Suprapubic skin (tissue), 4 donors: ENCODE measurements around the gene SEMA3G. TPM values are rescaled to one million over a fixed set of nuclear protein-coding genes. Genes with fewer than 3 reads are reported as not detected.
A peak's percentile ranks its signal among the peaks of the same experiment; 100 is the strongest.

Source experiments
- DNase-seq, 2 donors: peaks; one replicate each; pipeline ENCODE4 v3.0.0-alpha.2; 2019; ENCODE audit warnings: low spot score in 2 of 2
- H3K27ac ChIP-seq: fragments of 200-600 bp; sonication (generic); one replicate; pipeline ENCODE4 v1.5.1; 2019
- H3K27me3 ChIP-seq: fragments of 200-600 bp; sonication (generic); one replicate; pipeline ENCODE4 v1.5.1; 2019
- H3K36me3 ChIP-seq: fragments of 200-600 bp; sonication (generic); one replicate; pipeline ENCODE4 v1.5.1; 2019
- H3K4me1 ChIP-seq: fragments of 200-600 bp; sonication (generic); one replicate; pipeline ENCODE4 v1.5.1; 2019
- H3K4me3 ChIP-seq: fragments of 200-600 bp; sonication (generic); one replicate; pipeline ENCODE4 v1.5.1; 2019; ENCODE audit warnings: mild to moderate bottlenecking
- H3K9me3 ChIP-seq: fragments of 200-600 bp; sonication (generic); one replicate; pipeline ENCODE4 v1.5.1; 2019
- CTCF ChIP-seq, 2 donors: fragments of 200-600 bp in 1 of 2; fragments of 450-650 bp in 1 of 2; sonication (generic) in 1 of 2; IDR thresholded peaks; one replicate each; pipeline ENCODE4 v1.5.1; 2016 to 2019; ENCODE audit warnings: antibody characterized with exemption in 2 of 2, mild to moderate bottlenecking in 1 of 2, moderate library complexity in 1 of 2
- EP300 ChIP-seq: sonication (generic); formaldehyde crosslinking; IDR thresholded peaks from one replicate; pipeline ENCODE4 v1.6.1; 2017; ENCODE audit warnings: antibody characterized with exemption
- POLR2A ChIP-seq, 2 donors: fragments of 450-650 bp; IDR thresholded peaks; one replicate each; pipeline ENCODE4 v1.6.1; 2017; ENCODE audit warnings: antibody characterized with exemption in 2 of 2, mild to moderate bottlenecking in 2 of 2, moderate library complexity in 2 of 2
- POLR2AphosphoS5 ChIP-seq, 3 donors: sonication (generic); formaldehyde crosslinking; IDR thresholded peaks; one replicate each; pipeline ENCODE4 v1.6.1; 2017; ENCODE audit warnings: antibody characterized with exemption in 3 of 3
- WGBS: methylation state at CpG from one replicate; pipeline ENCODE4 v1.1.5; 2018; 5-methylcytosine and 5-hydroxymethylcytosine counted together
- total RNA-seq, 4 donors: library from RNA; depleted of rRNA; stranded (reverse); fragments of >200 nt; gene quantifications; one replicate each; pipeline ENCODE4 v1.1.0, GENCODE V29; 2016

SEMA3G gene
- total RNA-seq, 4 donors from 2014 or later: 14.4 to 44.0 (median 26.5) TPM

- H3K27ac ChIP-seq: peak overlapping the region; percentile 90
- no peaks in the 10 kb centered on the region for H3K27me3 ChIP-seq
- peak overlapping the region; percentile 28 for H3K4me3 ChIP-seq
- H3K9me3 ChIP-seq: no peaks in the 10 kb centered on the region
- peaks cover 83% of the 10 kb centered on the region for H3K4me1 ChIP-seq
- H3K36me3 ChIP-seq: peaks cover 60% of the 10 kb centered on the region
- TF ChIP-seq POLR2A (IDR thresholded peaks at IDR 0.05): no peak
- TF ChIP-seq CTCF (IDR thresholded peaks at IDR 0.05): no peak
- TF ChIP-seq POLR2AphosphoS5 (IDR thresholded peaks at IDR 0.05): no peak
- TF ChIP-seq EP300: no peak
- peak in 1 of 2 donors; percentile 67 for DNase-seq
- 88% methylated on average over 15 of the region's 20 CpGs for WGBS
Measured at GRCh38 chr3:52406791-52407510, 38.0 kb downstream of the SEMA3G start.

DNA sequence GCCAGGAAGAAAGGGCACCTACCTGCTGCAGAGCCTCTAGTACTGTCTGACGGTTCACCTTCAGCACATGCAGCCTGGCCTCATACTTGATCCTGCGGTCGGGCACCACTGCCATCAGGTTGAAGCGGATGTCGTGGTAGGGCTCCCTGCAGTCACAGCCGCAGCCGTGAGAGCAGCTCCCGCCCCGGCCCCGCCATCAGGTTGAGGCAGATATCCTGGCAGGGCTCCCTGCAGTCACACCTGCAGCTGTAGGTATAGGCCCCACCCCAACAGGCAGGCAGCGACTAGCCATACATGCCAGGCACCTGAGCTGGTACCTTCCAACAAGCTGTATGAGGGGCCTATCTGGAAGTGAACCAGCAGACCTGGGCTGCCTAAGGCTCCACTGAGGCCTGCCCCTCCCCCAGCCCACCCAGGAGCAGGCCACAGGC lies 38.7 kb downstream of the SEMA3G start:
- H3K4me3 ChIP-seq: peak overlapping the region; percentile 28
- TF ChIP-seq EP300 (no peak), POLR2AphosphoS5 (IDR thresholded peaks at IDR 0.05) (peak in 2 of 3 donors; percentile 22 to 36)
- H3K27me3 ChIP-seq: no peaks in the 10 kb centered on the region
- peaks cover 83% of the 10 kb centered on the region for H3K4me1 ChIP-seq
- H3K9me3 ChIP-seq: no peaks in the 10 kb centered on the region
- H3K36me3 ChIP-seq: peaks cover 67% of the 10 kb centered on the region
- DNase-seq: peak in 1 of 2 donors; percentile 85
- peak overlapping the region; percentile 90 for H3K27ac ChIP-seq
- 67% methylated on average over 1 of the region's 11 CpGs for WGBS

- peak overlapping the region; percentile 90 for H3K27ac ChIP-seq
- 52% methylated on average over 4 of the region's 4 CpGs for WGBS
- DNase-seq: peak in 1 of 2 donors; percentile 57
- no peaks in the 10 kb centered on the region for H3K27me3 ChIP-seq
- TF ChIP-seq EP300: no peak
- TF ChIP-seq POLR2AphosphoS5 (IDR thresholded peaks at IDR 0.05): no peak
- TF ChIP-seq POLR2A (IDR thresholded peaks at IDR 0.05): no peak
- no peak for TF ChIP-seq CTCF (IDR thresholded peaks at IDR 0.05)
- H3K36me3 ChIP-seq: peaks cover 72% of the 10 kb centered on the region
- H3K4me3 ChIP-seq: peak overlapping the region; percentile 28
- no peaks in the 10 kb centered on the region for H3K9me3 ChIP-seq
- peaks cover 86% of the 10 kb centered on the region for H3K4me1 ChIP-seq
Measured at GRCh38 chr3:52405601-52406110, 39.2 kb downstream of the SEMA3G start.

GRCh38 chr3:52405066-52405465 lies 39.8 kb downstream of the SEMA3G start:
- Histone ChIP-seq H3K9me3 (no peaks in the 10 kb centered on the region), H3K4me3 (peak overlapping the region; percentile 28), H3K27ac (peak overlapping the region; percentile 90), H3K36me3 (peaks cover 78% of the 10 kb centered on the region), H3K27me3 (no peaks in the 10 kb centered on the region), H3K4me1 (peaks cover 90% of the 10 kb centered on the region)
- TF ChIP-seq POLR2A (IDR thresholded peaks at IDR 0.05) (no peak), POLR2AphosphoS5 (IDR thresholded peaks at IDR 0.05) (no peak), CTCF (IDR thresholded peaks at IDR 0.05) (no peak), EP300 (no peak)
- peak in 1 of 2 donors; percentile 57 for DNase-seq
- 77% methylated on average over 5 of the region's 6 CpGs for WGBS

- Histone ChIP-seq H3K4me3 (no peak overlapping the region), H3K9me3 (no peaks in the 10 kb centered on the region), H3K27ac (peak overlapping the region; percentile 90), H3K27me3 (no peaks in the 10 kb centered on the region), H3K4me1 (peaks cover 88% of the 10 kb centered on the region), H3K36me3 (peaks cover 83% of the 10 kb centered on the region)
- TF ChIP-seq CTCF (IDR thresholded peaks at IDR 0.05): no peak
- TF ChIP-seq POLR2A (IDR thresholded peaks at IDR 0.05): no peak
- TF ChIP-seq POLR2AphosphoS5 (IDR thresholded peaks at IDR 0.05): no peak
- TF ChIP-seq EP300: no peak
- DNase-seq: peak in 1 of 2 donors; percentile 59
- 73% methylated on average over 8 of the region's 10 CpGs for WGBS
Measured at GRCh38 chr3:52404391-52404790, 40.5 kb downstream of the SEMA3G start.
